Activated naive CD4-positive, alpha-beta T cell treated with anti-CD3 and anti-CD28 coated beads for 36 hours (primary cell): ENCODE results near the gene DGKI. TPM values are rescaled to one million over a fixed set of nuclear protein-coding genes. Genes with fewer than 3 reads are reported as not detected.
A peak's percentile ranks its signal among the peaks of the same experiment; 100 is the strongest.

Experiments
- CTCF ChIA-PET: fragments of 350-600 bp; sonication (Branson Sonifier 250); formaldehyde crosslinking; loops from one replicate; lab custom pipeline; 2021; ENCODE audit warnings: antibody characterized with exemption; lab: Charles Lee
- DNase-seq: peaks from one replicate; pipeline ENCODE4 v3.0.0-alpha.2; 2020
- H3K27ac Mint-ChIP-seq: one replicate; pipeline ENCODE4 v1.8.0; 2021; ENCODE audit warnings: mild to moderate bottlenecking, mixed read lengths
- H3K27me3 Mint-ChIP-seq: one replicate; pipeline ENCODE4 v1.8.0; 2021; ENCODE audit warnings: low read depth, mixed read lengths
- H3K36me3 Mint-ChIP-seq: one replicate; pipeline ENCODE4 v1.8.0; 2021; ENCODE audit warnings: low read depth, mixed read lengths
- H3K4me1 Mint-ChIP-seq: one replicate; pipeline ENCODE4 v1.8.0; 2021; ENCODE audit warnings: low read depth, mixed read lengths
- H3K4me3 Mint-ChIP-seq: one replicate; pipeline ENCODE4 v1.8.0; 2021; ENCODE audit warnings: mild to moderate bottlenecking, moderate library complexity, mixed read lengths
- H3K9me3 Mint-ChIP-seq: one replicate; pipeline ENCODE4 v1.8.0; 2021; ENCODE audit warnings: mixed read lengths
- intact Hi-C: fragments of 100-400 bp; cut with micrococcal nuclease; formaldehyde crosslinking; loops from one replicate; pipeline ENCODE4 v1.15.1; 2023
- total RNA-seq, 2 experiments: library from RNA; stranded (reverse); gene quantifications; one replicate each; pipeline ENCODE4 v1.2.3, GENCODE V29; 2021

Gene DGKI
- total RNA-seq, 2 experiments from 2014 or later: 2.0 to 2.7 TPM

DNA sequence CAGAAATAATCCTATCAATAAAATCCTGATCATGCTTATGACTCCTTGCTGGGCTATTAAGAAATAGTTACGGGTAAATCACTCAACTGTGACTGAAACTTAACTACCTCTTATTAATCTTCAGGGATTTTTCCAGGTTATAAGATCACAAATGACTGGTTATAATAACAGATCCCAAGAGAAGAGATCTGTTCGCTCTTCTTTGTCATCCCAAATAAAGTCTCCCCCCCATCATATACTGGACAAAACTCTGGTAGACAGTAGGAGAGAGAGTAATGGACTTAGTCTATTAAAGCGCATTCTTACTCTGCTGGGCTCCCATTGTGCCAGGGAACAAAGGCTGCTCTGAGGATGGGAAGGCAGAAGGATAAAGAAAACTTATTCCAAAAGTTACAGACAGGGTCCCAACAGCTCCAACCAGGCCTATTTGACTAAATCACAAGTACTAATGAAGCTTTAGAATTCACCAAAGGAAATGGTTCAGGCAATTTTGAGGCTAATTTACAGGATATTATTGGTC lies 233.7 kb downstream of the DGKI start:
- no peak overlapping the region for H3K27ac Mint-ChIP-seq
- CTCF ChIA-PET: interaction anchor here (1.0 kb wide), 1 partner anchor 13 kb away, joined by 3 read pairs; no protein-coding TSS in a partner anchor
- no peaks in the 10 kb centered on the region for H3K4me1 Mint-ChIP-seq
- H3K9me3 Mint-ChIP-seq: no peaks in the 10 kb centered on the region
- peaks cover 7% of the 10 kb centered on the region for H3K27me3 Mint-ChIP-seq
- intact Hi-C loops: no loop called here
- no peak for DNase-seq
- H3K36me3 Mint-ChIP-seq: no peaks in the 10 kb centered on the region
- H3K4me3 Mint-ChIP-seq: no peak overlapping the region

DNA sequence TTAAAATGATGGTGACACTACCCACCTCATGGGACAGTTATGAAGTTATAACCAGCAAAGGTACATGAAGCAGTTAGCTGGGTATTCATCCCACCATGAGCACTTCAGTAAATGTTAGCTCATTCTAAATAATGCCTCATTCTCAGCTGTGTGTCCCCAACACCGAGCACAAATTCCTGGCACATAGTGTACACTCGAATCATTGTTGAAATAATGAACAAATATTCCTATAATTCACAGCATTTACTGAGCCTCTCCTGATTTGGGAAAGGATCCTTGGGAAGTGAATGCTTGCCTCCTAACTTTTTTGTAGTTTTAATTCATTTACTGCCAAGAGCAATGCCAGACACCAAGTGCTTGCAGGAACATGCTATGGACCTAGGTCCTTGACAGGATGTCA lies 235.2 kb downstream of the DGKI start:
- intact Hi-C loops: no loop called here
- H3K27ac Mint-ChIP-seq: no peak overlapping the region

DNA sequence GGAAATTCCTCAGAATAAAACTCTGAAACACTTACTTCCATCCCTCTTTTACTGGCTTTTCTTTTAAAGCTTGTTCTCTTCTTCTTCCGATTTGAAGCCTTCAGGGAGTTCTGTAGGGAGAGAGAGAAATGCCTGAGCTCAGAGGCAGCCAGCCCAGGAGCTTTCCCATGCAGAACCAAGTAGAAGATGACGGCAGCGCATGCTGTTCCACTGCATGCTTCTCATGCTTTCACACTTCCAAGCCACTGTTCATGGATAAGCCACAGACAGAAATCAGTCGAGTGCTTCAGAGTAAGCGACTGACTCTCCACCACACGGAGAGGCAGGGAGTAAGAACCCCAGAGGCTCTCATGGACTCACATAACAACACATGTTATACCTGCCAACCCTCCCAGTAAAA lies 237.3 kb downstream of the DGKI start:
- CTCF ChIA-PET: interaction anchor here (0.7 to 1.2 kb wide), 2 partner anchors 15 to 292 kb away, joined by 3 read pairs; no protein-coding TSS in a partner anchor
- Mint-ChIP-seq H3K4me3 (no peak overlapping the region), H3K4me1 (no peaks in the 10 kb centered on the region), H3K9me3 (no peaks in the 10 kb centered on the region), H3K36me3 (no peaks in the 10 kb centered on the region), H3K27me3 (peaks cover 9% of the 10 kb centered on the region), H3K27ac (no peak overlapping the region)
- intact Hi-C loops: no loop called here
- DNase-seq: no peak

More for the DNA sequence above, 235.2 kb downstream of the DGKI start:
- Mint-ChIP-seq H3K9me3 (no peaks in the 10 kb centered on the region), H3K27me3 (peaks cover 7% of the 10 kb centered on the region), H3K36me3 (no peaks in the 10 kb centered on the region), H3K4me1 (no peaks in the 10 kb centered on the region), H3K4me3 (no peak overlapping the region)
- CTCF ChIA-PET: no interaction called here
- DNase-seq: no peak

DNA sequence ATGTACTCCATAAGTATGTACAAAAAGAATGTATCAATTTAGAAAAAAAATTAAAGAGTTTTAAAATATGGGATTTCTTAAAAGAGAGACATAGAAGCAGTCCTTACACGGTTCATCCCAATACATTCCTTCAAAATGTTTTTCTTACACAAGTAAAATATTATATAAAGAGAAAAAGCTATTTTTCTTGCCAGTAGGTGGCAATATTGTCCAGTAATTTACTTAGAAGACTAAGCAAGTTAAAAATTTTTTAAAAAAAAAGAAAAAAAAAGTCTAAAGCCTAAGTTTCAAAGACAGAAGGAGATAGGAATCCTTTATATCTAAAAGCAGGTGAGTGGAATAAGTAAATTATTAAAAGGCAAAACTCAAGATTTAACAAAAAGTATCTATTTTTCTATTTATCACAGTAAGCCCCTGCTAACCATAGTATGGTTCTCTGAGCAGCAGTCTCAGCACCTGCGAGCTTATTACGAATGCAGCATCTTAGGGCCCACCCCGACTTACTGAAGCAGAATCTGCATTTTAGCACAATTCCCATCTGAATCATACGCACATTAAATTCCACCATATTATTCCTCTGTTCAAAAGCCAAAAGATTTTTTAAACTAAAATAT lies 240.6 kb downstream of the DGKI start:
- Mint-ChIP-seq H3K9me3 (no peaks in the 10 kb centered on the region), H3K4me3 (no peak overlapping the region), H3K27me3 (peaks cover 5% of the 10 kb centered on the region), H3K27ac (no peak overlapping the region), H3K4me1 (no peaks in the 10 kb centered on the region), H3K36me3 (no peaks in the 10 kb centered on the region)
- no peak for DNase-seq
- CTCF ChIA-PET: interaction anchor here (0.7 to 1.7 kb wide), 13 partner anchors 9 to 1392 kb away, joined by 3 to 11 read pairs (median 3); no protein-coding TSS in a partner anchor
- intact Hi-C loops: loop anchor here (1.0 to 2.0 kb wide), 3 partner anchors 20 to 403 kb away; no protein-coding TSS in a partner anchor

DNA sequence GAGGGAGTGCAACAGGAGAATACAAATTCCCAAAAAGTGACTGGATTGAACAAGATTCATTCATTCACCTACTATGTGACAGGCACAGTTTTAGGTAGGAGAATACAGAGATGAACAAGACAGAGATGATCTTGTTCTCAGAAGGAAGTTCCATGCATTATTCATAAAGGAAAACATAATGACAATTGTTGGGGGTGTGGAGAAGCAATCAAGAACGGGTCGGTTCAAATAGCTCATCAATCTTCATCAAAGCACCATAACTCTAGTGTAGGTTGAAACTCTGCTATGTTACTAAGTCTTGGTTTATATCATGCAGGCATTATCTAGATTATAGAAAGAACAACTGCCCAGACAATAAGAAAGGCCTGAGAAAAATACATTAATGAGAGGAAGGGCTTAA lies 243.7 kb downstream of the DGKI start:
- H3K27ac Mint-ChIP-seq: no peak overlapping the region
- peaks cover 5% of the 10 kb centered on the region for H3K27me3 Mint-ChIP-seq
- H3K9me3 Mint-ChIP-seq: no peaks in the 10 kb centered on the region
- no peak for DNase-seq
- no peaks in the 10 kb centered on the region for H3K4me1 Mint-ChIP-seq
- no peak overlapping the region for H3K4me3 Mint-ChIP-seq
- H3K36me3 Mint-ChIP-seq: no peaks in the 10 kb centered on the region
- CTCF ChIA-PET: interaction anchor here (0.6 to 1.5 kb wide), 3 partner anchors 11 to 425 kb away, joined by 3 to 4 read pairs (median 3); no protein-coding TSS in a partner anchor
- intact Hi-C loops: no loop called here

DNA sequence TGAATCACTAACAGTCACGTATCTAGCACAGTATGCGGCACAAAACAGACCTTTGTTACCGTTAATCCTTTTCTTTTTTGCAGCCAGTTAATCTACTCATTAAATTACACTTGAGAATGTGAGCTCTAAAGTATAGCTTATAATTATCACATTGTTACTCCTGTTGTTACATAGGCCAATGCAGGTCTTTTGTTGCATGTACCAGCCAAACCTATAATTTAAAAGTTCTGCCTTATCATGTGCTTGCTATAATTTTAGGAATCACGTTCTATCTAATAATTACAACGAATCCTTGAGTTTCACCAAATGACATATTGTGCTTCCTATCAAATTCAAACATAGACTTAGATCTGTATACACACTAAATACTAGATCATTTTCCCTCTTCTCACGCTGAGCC lies 245.1 kb downstream of the DGKI start:
- peaks cover 5% of the 10 kb centered on the region for H3K27me3 Mint-ChIP-seq
- CTCF ChIA-PET: interaction anchor here (0.7 to 1.5 kb wide), 2 partner anchors 10 to 77 kb away, joined by 3 to 4 read pairs; no protein-coding TSS in a partner anchor
- no peaks in the 10 kb centered on the region for H3K36me3 Mint-ChIP-seq
- H3K4me1 Mint-ChIP-seq: no peaks in the 10 kb centered on the region
- no peak for DNase-seq
- intact Hi-C loops: no loop called here
- no peaks in the 10 kb centered on the region for H3K9me3 Mint-ChIP-seq
- no peak overlapping the region for H3K4me3 Mint-ChIP-seq
- no peak overlapping the region for H3K27ac Mint-ChIP-seq

DNA sequence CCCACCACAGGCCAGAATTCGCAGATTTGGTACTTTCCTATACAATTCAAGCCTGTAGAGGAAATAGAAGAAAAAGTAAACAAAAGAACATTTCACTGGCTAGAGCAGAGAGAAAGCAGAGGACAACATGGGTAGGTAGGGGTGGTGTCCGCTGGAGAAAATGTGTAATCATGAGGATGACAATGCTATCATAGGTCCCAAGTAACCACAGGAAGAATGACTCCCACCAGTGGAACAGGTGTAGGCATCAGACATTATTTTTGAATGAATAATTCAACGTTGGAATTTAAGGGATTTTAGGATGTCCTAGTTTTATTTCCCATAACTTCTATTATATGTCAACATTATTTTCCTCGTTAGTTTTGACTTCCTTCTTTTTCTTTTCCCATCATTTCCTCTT lies 248.9 kb downstream of the DGKI start:
- H3K27me3 Mint-ChIP-seq: peaks cover 4% of the 10 kb centered on the region
- no peaks in the 10 kb centered on the region for H3K9me3 Mint-ChIP-seq
- no peak overlapping the region for H3K27ac Mint-ChIP-seq
- no peak for DNase-seq
- H3K4me3 Mint-ChIP-seq: no peak overlapping the region
- H3K36me3 Mint-ChIP-seq: no peaks in the 10 kb centered on the region
- intact Hi-C loops: loop anchor here (10.0 kb wide), 1 partner anchor 1193 kb away; no protein-coding TSS in a partner anchor
- CTCF ChIA-PET: no interaction called here
- no peaks in the 10 kb centered on the region for H3K4me1 Mint-ChIP-seq

DNA sequence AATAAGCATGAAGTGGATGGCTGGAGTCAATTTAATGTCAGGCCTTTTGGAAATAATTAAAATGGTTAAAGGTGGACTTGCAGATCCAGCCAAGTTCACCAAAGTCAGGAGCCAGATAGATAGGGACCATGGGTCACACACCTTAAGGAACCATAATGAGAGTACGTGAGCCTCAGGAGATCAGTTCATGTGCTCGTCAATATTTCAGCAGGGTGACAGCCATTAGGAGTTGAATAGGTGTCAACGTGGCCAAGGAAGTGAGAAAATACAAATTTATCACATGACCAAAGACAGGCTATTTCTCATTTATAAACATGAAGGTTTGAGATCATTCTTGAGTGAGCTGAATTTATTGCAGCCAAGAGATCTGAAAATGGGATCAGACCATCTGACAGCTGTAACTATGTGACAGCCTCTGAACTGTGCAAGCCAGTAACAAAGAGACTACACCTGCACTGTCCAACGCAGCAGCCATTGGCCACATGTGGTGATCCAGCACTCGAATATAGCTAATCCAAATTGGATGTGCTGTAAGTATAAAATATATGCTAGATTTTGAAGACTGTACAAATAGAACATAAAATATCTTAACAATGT lies 253.6 kb downstream of the DGKI start:
- Mint-ChIP-seq H3K9me3 (no peaks in the 10 kb centered on the region), H3K4me3 (no peak overlapping the region), H3K27me3 (peaks cover 2% of the 10 kb centered on the region), H3K36me3 (no peaks in the 10 kb centered on the region), H3K4me1 (no peaks in the 10 kb centered on the region), H3K27ac (no peak overlapping the region)
- DNase-seq: no peak
- CTCF ChIA-PET: interaction anchor here (1.9 kb wide), 1 partner anchor 34 kb away, joined by 4 read pairs; no protein-coding TSS in a partner anchor
- intact Hi-C loops: loop anchor here (10.0 kb wide), 1 partner anchor 1188 kb away; no protein-coding TSS in a partner anchor

DNA sequence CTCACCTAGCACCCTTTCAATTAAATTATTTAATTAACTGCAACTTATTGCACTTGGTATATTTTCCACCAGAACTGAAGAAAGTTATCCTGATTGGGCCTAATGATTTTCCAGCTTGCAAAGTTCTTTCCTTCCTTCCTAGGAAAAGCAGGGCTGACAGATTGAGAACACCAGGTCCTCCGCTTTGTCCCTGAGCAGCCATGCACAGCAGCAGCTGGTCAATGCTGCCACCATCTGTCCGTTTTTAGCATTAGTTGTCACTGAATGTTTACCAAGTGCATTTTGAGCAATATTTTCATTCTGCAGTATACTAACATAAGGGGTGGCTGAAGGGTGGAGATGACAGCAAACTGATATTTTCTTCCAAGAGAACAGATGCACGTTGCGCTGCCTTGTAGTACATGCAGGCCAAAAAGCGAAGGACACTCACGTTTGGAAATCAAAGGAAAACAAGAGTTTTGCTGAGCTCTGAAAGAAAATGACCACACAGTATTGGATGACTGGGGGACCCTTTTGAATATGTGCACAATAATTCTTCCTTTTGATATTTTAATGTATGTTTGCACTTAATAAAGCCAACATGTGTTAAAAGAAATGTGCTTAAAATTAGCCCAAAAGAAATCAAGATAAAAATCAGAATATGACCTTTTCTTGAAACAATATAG lies 254.4 kb downstream of the DGKI start:
- CTCF ChIA-PET: interaction anchor here (0.7 to 1.9 kb wide), 3 partner anchors 10 to 34 kb away, joined by 3 to 4 read pairs (median 4); no protein-coding TSS in a partner anchor
- H3K9me3 Mint-ChIP-seq: no peaks in the 10 kb centered on the region
- intact Hi-C loops: loop anchor here (10.0 kb wide), 1 partner anchor 1188 kb away; no protein-coding TSS in a partner anchor
- no peaks in the 10 kb centered on the region for H3K36me3 Mint-ChIP-seq
- no peak overlapping the region for H3K4me3 Mint-ChIP-seq
- H3K4me1 Mint-ChIP-seq: no peaks in the 10 kb centered on the region
- peak; percentile 38 for DNase-seq
- no peak overlapping the region for H3K27ac Mint-ChIP-seq
- H3K27me3 Mint-ChIP-seq: peaks cover 2% of the 10 kb centered on the region

DNA sequence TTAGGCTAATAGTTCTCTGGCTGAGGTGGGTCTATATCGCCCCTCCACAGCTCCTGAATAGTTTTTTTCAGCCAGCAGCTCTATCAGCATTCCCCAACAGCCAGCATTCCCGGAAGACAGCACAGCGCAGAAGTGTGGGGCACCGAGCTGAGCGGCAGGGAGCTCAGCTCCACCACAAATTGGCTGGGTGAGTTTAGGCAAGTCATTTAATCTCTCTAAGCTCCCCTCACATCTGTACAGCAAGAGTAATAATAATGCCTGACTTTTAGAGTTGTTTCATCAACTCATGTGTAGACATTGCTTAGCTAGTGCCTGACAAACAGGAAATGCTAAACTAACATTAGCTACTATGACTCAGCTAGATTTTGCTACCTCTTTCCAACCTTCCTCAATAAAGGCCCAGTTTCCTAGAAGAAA lies 255.3 kb downstream of the DGKI start:
- H3K27ac Mint-ChIP-seq: no peak overlapping the region
- H3K4me3 Mint-ChIP-seq: no peak overlapping the region
- no peaks in the 10 kb centered on the region for H3K4me1 Mint-ChIP-seq
- H3K27me3 Mint-ChIP-seq: peaks cover 2% of the 10 kb centered on the region
- H3K9me3 Mint-ChIP-seq: no peaks in the 10 kb centered on the region
- CTCF ChIA-PET: interaction anchor here (1.2 kb wide), 1 partner anchor 11 kb away, joined by 4 read pairs; no protein-coding TSS in a partner anchor
- no peaks in the 10 kb centered on the region for H3K36me3 Mint-ChIP-seq
- intact Hi-C loops: loop anchor here (10.0 kb wide), 1 partner anchor 1187 kb away; no protein-coding TSS in a partner anchor
- no peak for DNase-seq

DNA sequence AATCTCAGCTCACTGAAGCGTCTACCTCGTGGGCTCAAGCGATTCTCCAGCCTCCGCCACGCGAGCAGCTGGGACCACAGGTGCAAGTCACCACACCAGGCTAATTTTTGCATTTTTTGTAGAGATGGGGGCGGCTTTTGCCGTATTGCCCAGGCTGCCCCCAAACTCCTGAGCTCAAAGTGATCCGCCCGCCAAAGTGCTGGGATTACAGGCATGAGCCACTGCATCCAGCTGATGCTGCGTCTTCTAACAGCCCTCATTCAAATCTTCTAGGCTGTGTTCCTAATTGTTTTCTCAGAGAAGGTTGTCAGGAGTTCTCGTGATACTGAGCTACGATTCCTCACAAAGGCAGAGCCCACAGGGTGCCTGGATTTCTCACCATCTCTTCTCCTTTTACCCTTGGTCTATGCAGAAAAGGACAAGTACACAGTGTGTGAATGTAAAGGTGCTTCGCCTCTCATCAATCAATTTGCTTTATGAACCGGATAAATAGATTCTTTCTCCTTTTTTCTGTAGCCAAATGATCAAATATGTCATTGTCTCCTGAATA lies 255.9 kb downstream of the DGKI start:
- Mint-ChIP-seq H3K4me1 (no peaks in the 10 kb centered on the region), H3K27ac (no peak overlapping the region), H3K27me3 (no peaks in the 10 kb centered on the region), H3K9me3 (no peaks in the 10 kb centered on the region), H3K36me3 (no peaks in the 10 kb centered on the region), H3K4me3 (no peak overlapping the region)
- intact Hi-C loops: loop anchor here (10.0 kb wide), 1 partner anchor 1186 kb away; no protein-coding TSS in a partner anchor
- no peak for DNase-seq
- CTCF ChIA-PET: interaction anchor here (0.9 kb wide), 1 partner anchor 15 kb away, joined by 4 read pairs; no protein-coding TSS in a partner anchor
